ENCODE data around the gene RCOR1.

Gene RCOR1

GRCh38 chr14:102729268-102729667, 136.8 kb downstream of the RCOR1 start:
- DNase-seq = no peak

- DNase-seq = no peak
Measured at GRCh38 chr14:102729825-102730224, 137.4 kb downstream of the RCOR1 start.

- no peak for DNase-seq
Measured at GRCh38 chr14:102731101-102731870, 138.8 kb downstream of the RCOR1 start.

- DNase-seq = no peak
Measured at GRCh38 chr14:102731871-102732800, 139.7 kb downstream of the RCOR1 start.

GRCh38 chr14:102732924-102733323, 140.5 kb downstream of the RCOR1 start:
- no peak for DNase-seq

GRCh38 chr14:102733326-102733725, 140.9 kb downstream of the RCOR1 start:
- no peak for DNase-seq

- no peak for DNase-seq
Measured at GRCh38 chr14:102734436-102734835, 142.0 kb downstream of the RCOR1 start.

GRCh38 chr14:102736956-102737355, 144.5 kb downstream of the RCOR1 start:
- no peak for DNase-seq

- no peak for DNase-seq
Measured at GRCh38 chr14:102737402-102738372, 145.2 kb downstream of the RCOR1 start.

GRCh38 chr14:102738373-102739189, 146.1 kb downstream of the RCOR1 start:
- no peak for DNase-seq

- DNase-seq = no peak
Measured at GRCh38 chr14:102739190-102739469, 146.7 kb downstream of the RCOR1 start.

GRCh38 chr14:102746634-102747438, 154.4 kb downstream of the RCOR1 start:
- no peak for DNase-seq

GRCh38 chr14:102748806-102749205, 156.4 kb downstream of the RCOR1 start:
- DNase-seq = no peak

- DNase-seq = peak; percentile 7
Measured at GRCh38 chr14:102749393-102750305, 157.2 kb downstream of the RCOR1 start.

- DNase-seq = peak; percentile 37
Measured at GRCh38 chr14:102750376-102750775, 157.9 kb downstream of the RCOR1 start.

GRCh38 chr14:102751088-102751487, 158.6 kb downstream of the RCOR1 start:
- peak; percentile 41 for DNase-seq

GRCh38 chr14:102752239-102752847, 159.9 kb downstream of the RCOR1 start:
- DNase-seq = no peak

- no peak for DNase-seq
Measured at GRCh38 chr14:102754370-102755262, 162.2 kb downstream of the RCOR1 start.
